Hepatocyte (in vitro differentiated cells): ENCODE results near the gene IZUMO1. TPM values are rescaled to one million over a fixed set of nuclear protein-coding genes. Genes with fewer than 3 reads are reported as not detected.

Experiments used
- DNase-seq: peaks from one replicate; pipeline ENCODE4 v3.0.0-alpha.2; 2016; ENCODE audit warnings: low spot score
- H2AFZ ChIP-seq: fragments of 200-600 bp; sonication (generic); 2 replicates; pipeline ENCODE4 v1.6.0; 2016; ENCODE audit warnings: antibody characterized with exemption, mild to moderate bottlenecking
- H3K27ac ChIP-seq: fragments of 200-600 bp; sonication (generic); 2 replicates; pipeline ENCODE4 v1.5.1; 2016; ENCODE audit warnings: mild to moderate bottlenecking
- H3K27me3 ChIP-seq: fragments of 200-600 bp; sonication (generic); 2 replicates; pipeline ENCODE4 v1.6.1; 2016
- H3K36me3 ChIP-seq: fragments of 200-600 bp; sonication (generic); replicated peaks from 2 replicates; pipeline ENCODE4 v1.5.1; 2016; ENCODE audit warnings: low read depth; ENCODE audit not compliant: insufficient read depth
- H3K4me1 ChIP-seq: fragments of 200-600 bp; sonication (generic); 2 replicates; pipeline ENCODE4 v1.5.1; 2016; ENCODE audit warnings: mild to moderate bottlenecking, moderate library complexity; ENCODE audit not compliant: insufficient read depth
- H3K4me2 ChIP-seq: fragments of 200-600 bp; sonication (generic); 2 replicates; pipeline ENCODE4 v1.6.0; 2016
- H3K4me3 ChIP-seq: fragments of 200-600 bp; sonication (generic); 2 replicates; pipeline ENCODE4 v1.5.1; 2016; ENCODE audit warnings: mild to moderate bottlenecking
- H3K79me2 ChIP-seq: fragments of 200-600 bp; sonication (generic); 2 replicates; pipeline ENCODE4 v1.6.0; 2017; ENCODE audit warnings: mild to moderate bottlenecking
- H3K9me2 ChIP-seq: fragments of 200-600 bp; sonication (generic); replicated peaks from 2 replicates; pipeline ENCODE4 v1.6.0; 2017; ENCODE audit warnings: mild to moderate bottlenecking; ENCODE audit not compliant: insufficient read depth
- H3K9me3 ChIP-seq: fragments of 200-600 bp; sonication (generic); 2 replicates; pipeline ENCODE4 v1.5.1; 2016; ENCODE audit warnings: low read depth, mild to moderate bottlenecking
- H4K20me1 ChIP-seq: fragments of 200-600 bp; sonication (generic); 2 replicates; pipeline ENCODE4 v1.6.0; 2016; ENCODE audit warnings: mild to moderate bottlenecking; ENCODE audit not compliant: insufficient read depth, poor library complexity, severe bottlenecking
- CTCF ChIP-seq: fragments of 200-600 bp; sonication (generic); IDR thresholded peaks from 2 replicates; pipeline ENCODE4 v1.5.1; 2016; ENCODE audit warnings: antibody characterized with exemption, mild to moderate bottlenecking; ENCODE audit not compliant: poor library complexity
- EZH2 ChIP-seq: fragments of 200-600 bp; sonication (generic); IDR thresholded peaks from 2 replicates; pipeline ENCODE4 v1.6.1; 2016; ENCODE audit warnings: antibody characterized with exemption, mild to moderate bottlenecking, borderline replicate concordance
- EZH2phosphoT487 ChIP-seq: fragments of 200-600 bp; sonication (generic); IDR thresholded peaks from one replicate; pipeline ENCODE4 v1.6.1; 2018; ENCODE audit warnings: antibody characterized with exemption, mild to moderate bottlenecking, low read depth, moderate library complexity; ENCODE audit not compliant: unreplicated experiment, severe bottlenecking
- WGBS: methylation state at CpG from one replicate; pipeline ENCODE4 v1.1.6; 2016; ENCODE audit warnings: low lambda C conversion rate; ENCODE audit errors: missing lambda C conversion rate; 5-methylcytosine and 5-hydroxymethylcytosine counted together
- polyA plus RNA-seq: library from polyadenylated mRNA; unstranded; fragments of >200 nt; fragmentation: Nextera tagmentation; extraction: Ambion mirVana; gene quantifications from 2 replicates; pipeline ENCODE4 v1.2.1, GENCODE V29; 2016
- total RNA-seq: library from RNA; depleted of rRNA; stranded (reverse); fragments of >200 nt; gene quantifications from 2 replicates; pipeline ENCODE4 v1.2.3, GENCODE V29; 2014

Gene IZUMO1
- total and polyA plus RNA-seq, 2 experiments from 2014 or later: 0.52 to 0.57 TPM

GRCh38 chr19:48750771-48751504 is 4.2 kb upstream of the IZUMO1 start:
- TF ChIP-seq EZH2phosphoT487 (no peak), CTCF (no peak), EZH2 (no peak)
- no peak overlapping the region for H3K4me2 ChIP-seq
- H3K9me2 ChIP-seq: no peaks in the 10 kb centered on the region
- no peak overlapping the region for H2AFZ ChIP-seq
- peaks cover 11% of the 10 kb centered on the region for H3K27me3 ChIP-seq
- no peak for DNase-seq
- H4K20me1 ChIP-seq: no peaks in the 10 kb centered on the region
- no peaks in the 10 kb centered on the region for H3K79me2 ChIP-seq
- H3K9me3 ChIP-seq: no peaks in the 10 kb centered on the region
- no peaks in the 10 kb centered on the region for H3K36me3 ChIP-seq
- no peak overlapping the region for H3K27ac ChIP-seq
- H3K4me1 ChIP-seq: peaks cover 7% of the 10 kb centered on the region
- WGBS: 95% methylated on average over 29 of the region's 29 CpGs
- H3K4me3 ChIP-seq: no peak overlapping the region

GRCh38 chr19:48750351-48750750 is 3.6 kb upstream of the IZUMO1 start:
- H3K4me2 ChIP-seq: no peak overlapping the region
- DNase-seq: no peak
- no peak overlapping the region for H2AFZ ChIP-seq
- H3K27me3 ChIP-seq: peaks cover 11% of the 10 kb centered on the region
- no peaks in the 10 kb centered on the region for H3K9me2 ChIP-seq
- 97% methylated on average over 31 of the region's 31 CpGs for WGBS
- H4K20me1 ChIP-seq: no peaks in the 10 kb centered on the region
- TF ChIP-seq CTCF (no peak), EZH2 (no peak), EZH2phosphoT487 (no peak)
- H3K4me1 ChIP-seq: peaks cover 7% of the 10 kb centered on the region
- no peaks in the 10 kb centered on the region for H3K36me3 ChIP-seq
- H3K79me2 ChIP-seq: no peaks in the 10 kb centered on the region
- no peaks in the 10 kb centered on the region for H3K9me3 ChIP-seq
- H3K27ac ChIP-seq: no peak overlapping the region
- H3K4me3 ChIP-seq: no peak overlapping the region

- H3K27ac ChIP-seq: no peak overlapping the region
- no peaks in the 10 kb centered on the region for H3K9me2 ChIP-seq
- H3K27me3 ChIP-seq: peaks cover 11% of the 10 kb centered on the region
- TF ChIP-seq EZH2phosphoT487 (no peak), EZH2 (no peak), CTCF (no peak)
- H2AFZ ChIP-seq: no peak overlapping the region
- no peaks in the 10 kb centered on the region for H3K36me3 ChIP-seq
- 95% methylated on average over 4 of the region's 4 CpGs for WGBS
- no peak overlapping the region for H3K4me2 ChIP-seq
- no peaks in the 10 kb centered on the region for H3K9me3 ChIP-seq
- no peak for DNase-seq
- no peaks in the 10 kb centered on the region for H3K79me2 ChIP-seq
- H4K20me1 ChIP-seq: no peaks in the 10 kb centered on the region
- H3K4me1 ChIP-seq: peaks cover 7% of the 10 kb centered on the region
- H3K4me3 ChIP-seq: no peak overlapping the region
Observed at GRCh38 chr19:48749571-48750198, 3.0 kb upstream of the IZUMO1 start.
